GM18909 (cell line): ENCODE results near the gene LRRN1.
"Not testable (repeated sequence)": the region's sequence is repeated elsewhere in the genome, so short reads cannot be mapped to it uniquely, and the experiment has no call there.

ENCODE experiments used
- ATAC-seq: cut with Tn5 transposase; IDR thresholded peaks from one replicate; pipeline ENCODE4 v1.9.1; 2021; ENCODE audit warnings: mild to moderate bottlenecking; ENCODE audit not compliant: unreplicated experiment, poor library complexity

LRRN1 gene

GRCh38 chr3:3887311-3887710, 88.1 kb downstream of the LRRN1 start:
- not testable (repeated sequence) for ATAC-seq

DNA sequence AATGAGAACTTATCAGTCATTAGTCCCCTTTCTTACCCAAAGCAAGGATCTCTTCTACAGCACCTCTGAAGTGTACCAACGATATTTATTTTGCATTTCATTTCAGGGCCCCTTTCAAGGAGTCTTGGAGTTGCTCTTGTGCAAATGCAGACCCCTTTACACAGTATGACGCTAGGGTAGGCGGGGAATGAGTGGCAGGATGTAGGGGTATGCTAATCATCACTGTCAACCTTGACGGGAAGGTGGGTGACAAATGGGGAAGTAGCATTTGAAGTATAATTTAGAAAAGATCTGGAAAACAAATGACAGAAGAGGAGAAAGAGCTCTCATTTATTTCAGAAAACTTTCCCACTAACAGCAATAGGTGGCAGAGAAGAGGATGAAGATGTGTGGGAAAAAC, 94.4 kb downstream of the LRRN1 start:
- no peak for ATAC-seq
